ENCODE results near the gene GPR87. TPM values are rescaled to one million over a fixed set of nuclear protein-coding genes. Genes with fewer than 3 reads are reported as not detected.

GPR87 gene
- total RNA-seq, 1 experiment from 2014 or later: 13.3 TPM

DNA sequence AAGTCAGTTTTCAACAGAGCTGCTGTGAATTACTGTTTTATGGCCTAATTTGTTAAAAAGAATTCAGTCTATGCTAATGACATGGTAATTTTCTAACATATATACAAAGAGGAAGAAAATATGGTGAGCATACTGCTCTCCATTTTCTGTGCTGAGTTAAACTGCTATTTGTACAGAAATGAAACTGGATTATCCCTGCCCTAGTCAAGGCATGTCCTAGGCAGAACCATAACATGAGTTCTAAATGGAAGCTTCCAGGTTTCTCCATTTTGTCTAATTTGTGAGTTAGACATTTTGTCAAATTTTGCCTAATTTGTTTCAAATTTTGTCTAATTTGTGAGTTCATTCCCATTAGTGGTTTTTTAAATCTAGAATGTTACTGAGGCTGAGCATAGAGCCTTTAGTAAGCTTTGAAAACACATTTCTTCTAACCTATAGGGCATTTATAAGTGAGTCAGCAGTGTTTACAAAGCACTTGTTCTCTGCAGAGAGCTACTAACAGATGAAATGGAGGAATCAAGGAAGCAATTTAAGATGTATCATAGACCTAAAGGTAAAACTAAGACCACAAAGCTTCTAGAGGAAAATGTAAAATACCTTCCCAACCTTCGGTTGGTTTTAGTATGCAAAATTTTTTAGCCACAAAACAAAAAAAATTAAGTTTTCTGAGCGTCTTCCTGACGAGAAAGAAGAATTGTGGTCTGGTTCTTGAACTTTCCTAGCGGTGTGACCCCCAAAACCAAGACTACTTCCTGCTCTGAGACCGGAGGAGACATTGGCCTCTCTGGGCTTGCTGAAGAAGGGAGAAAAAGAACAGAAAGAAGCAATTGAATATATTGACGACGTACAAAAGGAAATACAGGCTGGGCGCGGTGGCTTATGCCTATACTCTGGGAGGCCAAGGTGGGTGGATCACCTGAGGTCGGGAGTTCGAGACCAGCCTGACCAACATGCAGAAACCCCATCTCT lies 48.1 kb downstream of the GPR87 start:
- no TSS peak for BruUV-seq (replicated peaks)
- H3K27ac ChIP-seq (ENCODE audit: low read length): no peak overlapping the region
- H3K9me2 ChIP-seq (replicated peaks; ENCODE audit: low read length): no peaks in the 10 kb centered on the region
- DNase-seq: no peak
- H2AFZ ChIP-seq (ENCODE audit: low read length): no peak overlapping the region
- no peaks in the 10 kb centered on the region for H3K36me3 ChIP-seq (ENCODE audit: low read depth, low read length)
- no peaks in the 10 kb centered on the region for H3K4me1 ChIP-seq (ENCODE audit: insufficient read depth, low read length)
- CTCF ChIA-PET: no interaction called here
- no peaks in the 10 kb centered on the region for H3K27me3 ChIP-seq (ENCODE audit: low read length)
- TF ChIP-seq EZH2phosphoT487 (IDR thresholded peaks at IDR 0.05; ENCODE audit: borderline replicate concordance, low read length): no peak
- H3K9ac ChIP-seq (ENCODE audit: low read length): no peak overlapping the region
- no peaks in the 10 kb centered on the region for H3F3A ChIP-seq (ENCODE audit: low read length, unreplicated experiment)
- H4K20me1 ChIP-seq (ENCODE audit: low read length): no peaks in the 10 kb centered on the region
- POLR2A ChIA-PET (ENCODE audit: unreplicated experiment): no interaction called here
- no peak overlapping the region for H3K4me2 ChIP-seq (ENCODE audit: low read length)
- ATAC-seq: peak; percentile 69; the same call in 1 of the 2 replicates
- no peaks in the 10 kb centered on the region for H3K79me2 ChIP-seq (ENCODE audit: low read length)
- intact Hi-C loops (cut with micrococcal nuclease): no loop called here
- no peaks in the 10 kb centered on the region for H3K9me3 ChIP-seq (ENCODE audit: low read length)
- H3K4me3 ChIP-seq (ENCODE audit: low read length): no peak overlapping the region

DNA sequence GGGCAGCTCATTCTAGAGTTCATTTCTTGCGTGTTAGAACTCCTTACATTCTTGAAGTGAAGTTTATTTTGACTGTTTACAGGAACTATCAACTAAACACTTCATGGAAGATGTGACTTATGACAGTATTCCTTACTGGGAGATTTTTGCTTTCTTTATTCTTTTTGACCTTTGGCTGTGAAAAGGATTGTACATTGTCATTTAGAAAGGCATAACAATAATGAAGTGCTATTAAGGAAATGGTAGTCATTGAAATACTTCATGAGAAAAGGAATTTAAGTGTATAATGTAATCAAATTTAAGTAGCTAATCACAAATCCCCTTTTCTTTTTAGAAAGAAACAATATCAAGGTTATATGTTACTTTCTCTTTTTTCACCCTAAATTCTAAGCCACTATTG lies 49.6 kb downstream of the GPR87 start:
- Histone ChIP-seq H3K9me2 (replicated peaks; ENCODE audit: low read length) (no peaks in the 10 kb centered on the region), H3K9ac (ENCODE audit: low read length) (no peak overlapping the region), H3K79me2 (ENCODE audit: low read length) (no peaks in the 10 kb centered on the region), H3K9me3 (ENCODE audit: low read length) (no peaks in the 10 kb centered on the region), H2AFZ (ENCODE audit: low read length) (no peak overlapping the region), H3K4me1 (ENCODE audit: insufficient read depth, low read length) (no peaks in the 10 kb centered on the region), H3F3A (ENCODE audit: low read length, unreplicated experiment) (no peaks in the 10 kb centered on the region), H3K36me3 (ENCODE audit: low read depth, low read length) (no peaks in the 10 kb centered on the region), H4K20me1 (ENCODE audit: low read length) (no peaks in the 10 kb centered on the region), H3K27me3 (ENCODE audit: low read length) (no peaks in the 10 kb centered on the region), H3K4me3 (ENCODE audit: low read length) (no peak overlapping the region), H3K4me2 (ENCODE audit: low read length) (no peak overlapping the region), H3K27ac (ENCODE audit: low read length) (no peak overlapping the region)
- no peak for ATAC-seq
- ChIA-PET POLR2A (ENCODE audit: unreplicated experiment) (no interaction called here), CTCF (interaction anchor here (0.6 kb wide), 1 partner anchor 10 kb away, joined by 4 read pairs; no protein-coding TSS in a partner anchor)
- intact Hi-C loops (cut with micrococcal nuclease): no loop called here
- no peak for DNase-seq
- no peak for TF ChIP-seq CTCF (conservative IDR thresholded peaks at IDR 0.05; ENCODE audit: low read depth, low read length)
- TF ChIP-seq EZH2phosphoT487 (IDR thresholded peaks at IDR 0.05; ENCODE audit: borderline replicate concordance, low read length): no peak
- no peak for TF ChIP-seq EZH2 (IDR thresholded peaks at IDR 0.05; ENCODE audit: low read length, unreplicated experiment)
- no TSS peak for BruUV-seq (replicated peaks)

GRCh38 chr3:151265866-151266265 lies 50.8 kb downstream of the GPR87 start:
- Histone ChIP-seq H3K36me3 (ENCODE audit: low read depth, low read length) (no peaks in the 10 kb centered on the region), H3F3A (ENCODE audit: low read length, unreplicated experiment) (no peaks in the 10 kb centered on the region), H3K27ac (ENCODE audit: low read length) (no peak overlapping the region), H3K9ac (ENCODE audit: low read length) (no peak overlapping the region), H3K9me2 (replicated peaks; ENCODE audit: low read length) (no peaks in the 10 kb centered on the region), H3K9me3 (ENCODE audit: low read length) (no peaks in the 10 kb centered on the region), H3K4me3 (ENCODE audit: low read length) (no peak overlapping the region), H2AFZ (ENCODE audit: low read length) (no peak overlapping the region), H3K27me3 (ENCODE audit: low read length) (no peaks in the 10 kb centered on the region), H4K20me1 (ENCODE audit: low read length) (no peaks in the 10 kb centered on the region), H3K4me1 (ENCODE audit: insufficient read depth, low read length) (no peaks in the 10 kb centered on the region), H3K79me2 (ENCODE audit: low read length) (no peaks in the 10 kb centered on the region), H3K4me2 (ENCODE audit: low read length) (no peak overlapping the region)
- ATAC-seq: no peak
- TF ChIP-seq EZH2 (IDR thresholded peaks at IDR 0.05; ENCODE audit: low read length, unreplicated experiment): no peak
- TF ChIP-seq CTCF (conservative IDR thresholded peaks at IDR 0.05; ENCODE audit: low read depth, low read length): no peak
- no peak for TF ChIP-seq EZH2phosphoT487 (IDR thresholded peaks at IDR 0.05; ENCODE audit: borderline replicate concordance, low read length)
- DNase-seq: no peak
- CTCF ChIA-PET: no interaction called here
- intact Hi-C loops (cut with micrococcal nuclease): no loop called here
- no TSS peak for BruUV-seq (replicated peaks)
- POLR2A ChIA-PET (ENCODE audit: unreplicated experiment): no interaction called here
